Right lobe of liver (tissue), 6 donors: Measurements from ENCODE around the gene WNK2. TPM values are rescaled to one million over a fixed set of nuclear protein-coding genes. Genes with fewer than 3 reads are reported as not detected.

ENCODE experiments used
- ATAC-seq, 4 donors: fragments of 200-7000 bp; cut with Tn5 transposase; one replicate each; pipeline ENCODE4 v1.9.1; 2020; ENCODE audit warnings: mild to moderate bottlenecking in 4 of 4, moderate library complexity in 4 of 4
- DNase-seq, 3 donors: peaks; one replicate each; pipeline ENCODE4 v3.0.0-alpha.2; 2020
- H3K27ac ChIP-seq, 3 donors: fragments of 200-600 bp; one replicate each; pipeline ENCODE4 v1.8.0; 2022
- H3K27me3 ChIP-seq, 2 donors: fragments of 200-600 bp; one replicate each; pipeline ENCODE4 v1.8.0; 2022
- H3K36me3 ChIP-seq, 4 donors: fragments of 200-600 bp; sonication (generic) in 1 of 4; one replicate each; pipeline versions ENCODE4 v1.5.1 to v1.8.0; 2017 to 2022; ENCODE audit warnings: control low read depth in 1 of 4
- H3K4me1 ChIP-seq, 4 donors: fragments of 200-600 bp; sonication (generic) in 1 of 4; one replicate each; pipeline versions ENCODE4 v1.5.1 to v1.8.0; 2017 to 2022; ENCODE audit warnings: control low read depth in 1 of 4
- H3K4me3 ChIP-seq, 3 donors: fragments of 200-600 bp; one replicate each; pipeline ENCODE4 v1.8.0; 2022
- H3K9me3 ChIP-seq, 4 donors: fragments of 200-600 bp; sonication (generic) in 1 of 4; one replicate each; pipeline versions ENCODE4 v1.5.1 to v1.8.0; 2017 to 2022; ENCODE audit warnings: control low read depth in 1 of 4
- POLR2A ChIP-seq: fragments of 450-650 bp; IDR thresholded peaks from one replicate; pipeline ENCODE4 v1.6.1; 2017; ENCODE audit warnings: antibody characterized with exemption, mild to moderate bottlenecking
- WGBS: methylation state at CpG from one replicate; pipeline ENCODE4 v1.1.6; 2018; ENCODE audit warnings: low coverage, low lambda C conversion rate; ENCODE audit not compliant: insufficient coverage; ENCODE audit errors: missing lambda C conversion rate; 5-methylcytosine and 5-hydroxymethylcytosine counted together
- intact Hi-C, 2 donors: fragments of 100-400 bp; cut with DNase I; formaldehyde crosslinking; loops; one replicate each; pipeline versions ENCODE4 v1.11.2 to v1.14.1; 2022
- total RNA-seq, 6 experiments: library from RNA; depleted of rRNA in 2 of 6; stranded (reverse); fragments of >200 nt in 2 of 6; fragmentation: NEBNext Ultra II Directional in 3 of 6; extraction: Animal tissue kit (Norgen Biotek cat#: 25700) in 3 of 6; gene quantifications; one replicate each; pipeline versions ENCODE4 v1.1.0 to v1.2.4, GENCODE V29; 2016 to 2023
- TF ChIP-seq, protein P1 (sequence below), 4 donors: fragments of 200-600 bp in 3 of 4; fragments of 450-650 bp in 1 of 4; IDR thresholded peaks; one replicate each; pipeline versions ENCODE4 v1.5.1 to v1.8.0; 2016 to 2022; ENCODE audit warnings: antibody characterized with exemption in 4 of 4, mild to moderate bottlenecking in 2 of 4
- donor health status: DM: no; HTN: yes; CAD: no.
- donor health status: DM: no; HTN: no; CAD: no.
- donor health status: DM: no; HTN: no; CAD: no.
- donor health status: DM: no; HTN: yes; CAD: no.
- donor health status: DM: no; HTN: yes; CAD: no.

Gene WNK2
- total RNA-seq, 6 experiments from 2014 or later = 0.43 to 3.6 (median 1.3) TPM

DNA sequence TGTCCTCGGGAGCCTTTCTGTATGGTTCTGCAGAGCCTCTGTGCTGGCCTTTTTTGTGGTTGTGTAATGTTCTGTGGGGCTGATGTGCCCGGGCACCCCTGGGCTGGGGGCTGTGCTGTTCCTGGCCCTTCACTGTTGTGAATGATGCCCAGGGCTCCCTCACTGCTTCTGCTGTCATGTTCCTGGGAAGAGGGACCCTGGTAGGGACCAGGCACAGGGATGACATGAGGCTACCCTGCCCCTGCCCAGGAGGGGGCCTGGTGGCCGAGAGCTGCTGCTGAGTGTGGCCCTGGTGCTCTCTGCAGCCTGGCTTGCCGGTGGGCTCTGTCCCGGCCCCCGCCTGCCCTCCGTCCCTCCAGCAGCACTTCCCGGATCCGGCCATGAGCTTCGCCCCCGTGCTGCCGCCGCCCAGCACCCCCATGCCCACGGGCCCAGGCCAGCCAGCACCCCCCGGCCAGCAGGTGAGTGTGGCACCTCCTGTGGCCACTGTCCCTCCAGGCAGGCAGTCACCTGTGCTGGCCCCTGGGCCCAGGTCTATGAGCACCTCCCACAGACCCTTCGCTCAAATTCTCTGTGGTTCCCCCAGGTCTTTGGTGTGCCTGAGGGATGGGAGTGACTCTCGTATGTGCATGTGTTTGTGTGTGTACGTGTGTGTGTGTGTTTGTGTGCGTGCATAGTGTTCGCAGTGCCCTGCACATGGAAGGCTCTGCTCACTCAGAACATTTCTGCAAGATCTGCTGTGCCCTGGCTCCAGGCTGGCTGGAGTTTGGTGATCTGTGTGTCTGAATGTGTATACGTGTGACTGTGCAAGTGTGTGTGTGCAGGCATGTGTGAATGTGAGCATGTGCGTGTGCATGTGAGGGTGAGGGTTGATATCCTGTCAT, 72.3 kb downstream of the WNK2 start:
- no peak overlapping the region for H3K4me3 ChIP-seq
- no peaks in the 10 kb centered on the region for H3K9me3 ChIP-seq
- DNase-seq (peak in 2 of 3 donors; percentile 38 to 50), ATAC-seq (peak in 1 of 4 donors; percentile 7)
- no peaks in the 10 kb centered on the region for H3K27me3 ChIP-seq
- H3K4me1 ChIP-seq = no peaks in the 10 kb centered on the region
- H3K36me3 ChIP-seq = no peaks in the 10 kb centered on the region
- intact Hi-C loops = no loop called here
- 91% methylated on average over 7 of the region's 22 CpGs for WGBS
- TF ChIP-seq, protein P1, sequence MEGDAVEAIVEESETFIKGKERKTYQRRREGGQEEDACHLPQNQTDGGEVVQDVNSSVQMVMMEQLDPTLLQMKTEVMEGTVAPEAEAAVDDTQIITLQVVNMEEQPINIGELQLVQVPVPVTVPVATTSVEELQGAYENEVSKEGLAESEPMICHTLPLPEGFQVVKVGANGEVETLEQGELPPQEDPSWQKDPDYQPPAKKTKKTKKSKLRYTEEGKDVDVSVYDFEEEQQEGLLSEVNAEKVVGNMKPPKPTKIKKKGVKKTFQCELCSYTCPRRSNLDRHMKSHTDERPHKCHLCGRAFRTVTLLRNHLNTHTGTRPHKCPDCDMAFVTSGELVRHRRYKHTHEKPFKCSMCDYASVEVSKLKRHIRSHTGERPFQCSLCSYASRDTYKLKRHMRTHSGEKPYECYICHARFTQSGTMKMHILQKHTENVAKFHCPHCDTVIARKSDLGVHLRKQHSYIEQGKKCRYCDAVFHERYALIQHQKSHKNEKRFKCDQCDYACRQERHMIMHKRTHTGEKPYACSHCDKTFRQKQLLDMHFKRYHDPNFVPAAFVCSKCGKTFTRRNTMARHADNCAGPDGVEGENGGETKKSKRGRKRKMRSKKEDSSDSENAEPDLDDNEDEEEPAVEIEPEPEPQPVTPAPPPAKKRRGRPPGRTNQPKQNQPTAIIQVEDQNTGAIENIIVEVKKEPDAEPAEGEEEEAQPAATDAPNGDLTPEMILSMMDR (IDR thresholded peaks at IDR 0.05) = no peak
- no peak for TF ChIP-seq POLR2A
- H3K27ac ChIP-seq = no peak overlapping the region

DNA sequence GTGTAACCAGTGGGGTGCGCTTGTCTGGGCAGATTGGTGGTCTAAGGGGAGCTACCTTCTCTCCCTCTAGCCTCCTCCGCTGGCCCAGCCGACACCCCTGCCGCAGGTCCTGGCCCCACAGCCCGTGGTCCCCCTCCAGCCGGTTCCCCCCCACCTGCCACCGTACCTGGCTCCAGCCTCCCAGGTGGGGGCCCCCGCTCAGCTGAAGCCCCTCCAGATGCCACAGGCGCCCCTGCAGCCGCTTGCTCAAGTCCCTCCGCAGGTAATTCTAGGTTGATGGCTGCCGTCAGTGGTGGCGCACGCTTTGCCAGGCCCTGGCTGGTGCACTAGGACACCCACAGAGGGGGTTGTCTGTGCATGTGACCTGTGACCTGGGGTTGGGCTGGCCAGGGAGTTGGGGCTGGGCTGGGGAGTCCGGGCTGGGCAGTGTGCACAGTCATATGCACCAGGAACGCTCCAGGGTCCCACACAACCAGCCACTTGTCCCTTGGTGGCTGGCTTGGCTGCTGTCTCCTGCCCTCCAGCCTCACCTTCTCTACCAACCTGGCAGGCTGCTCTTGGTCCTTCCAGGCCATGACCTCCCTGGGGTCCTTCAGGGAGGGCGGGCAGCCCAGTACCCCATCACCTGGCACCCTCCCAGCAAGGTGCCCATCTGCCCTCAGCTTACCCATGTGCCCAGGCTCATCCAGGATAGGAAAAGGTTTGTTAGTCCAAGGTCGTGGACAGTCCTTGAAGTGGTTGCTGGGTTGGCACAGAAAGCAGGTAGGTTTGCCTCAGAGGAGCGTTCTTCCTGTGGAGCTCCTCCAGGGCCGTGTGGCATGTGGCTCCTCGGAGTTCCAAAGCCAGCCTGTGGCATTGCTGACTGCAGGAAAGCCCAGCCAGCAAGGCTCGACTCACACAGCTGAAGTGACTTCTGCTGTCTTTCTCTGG, 73.2 kb downstream of the WNK2 start:
- Histone ChIP-seq H3K27ac (no peak overlapping the region), H3K27me3 (no peaks in the 10 kb centered on the region), H3K4me1 (no peaks in the 10 kb centered on the region), H3K36me3 (no peaks in the 10 kb centered on the region), H3K9me3 (no peaks in the 10 kb centered on the region), H3K4me3 (no peak overlapping the region)
- intact Hi-C loops = no loop called here
- DNase-seq (peak in 1 of 3 donors; percentile 40), ATAC-seq (no peak)
- TF ChIP-seq POLR2A = no peak
- TF ChIP-seq, protein P1 (IDR thresholded peaks at IDR 0.05) = no peak
- 80% methylated on average over 4 of the region's 22 CpGs for WGBS

DNA sequence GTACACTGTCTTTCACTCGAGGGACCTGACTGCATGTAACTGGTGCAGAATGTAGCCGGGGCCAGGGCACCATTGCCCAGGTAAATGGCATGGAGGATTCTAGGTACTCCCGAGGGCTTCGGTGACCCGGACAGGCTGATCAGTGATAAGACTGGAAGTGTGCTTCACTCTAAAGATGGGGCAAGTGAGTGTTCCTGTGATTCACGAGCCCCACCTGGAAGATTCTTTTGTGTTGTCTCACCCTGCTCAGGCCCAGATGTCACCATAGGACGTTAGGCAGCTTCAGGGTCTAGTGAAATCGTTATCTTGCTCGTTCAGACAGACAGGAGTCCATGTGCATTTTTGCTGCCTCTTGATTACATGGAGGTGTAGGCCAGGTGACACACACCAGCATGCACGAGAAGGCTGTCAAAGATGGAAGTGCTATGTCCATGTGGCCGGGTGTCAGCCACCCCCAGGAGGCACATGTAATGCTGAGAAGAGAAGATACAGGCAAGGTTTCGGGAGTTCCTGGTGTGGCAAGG, 73.9 kb downstream of the WNK2 start:
- Histone ChIP-seq H3K27me3 (no peaks in the 10 kb centered on the region), H3K36me3 (no peaks in the 10 kb centered on the region), H3K27ac (no peak overlapping the region), H3K9me3 (no peaks in the 10 kb centered on the region), H3K4me3 (no peak overlapping the region), H3K4me1 (no peaks in the 10 kb centered on the region)
- intact Hi-C loops = no loop called here
- DNase-seq (peak in 1 of 3 donors; percentile 28), ATAC-seq (no peak)
- WGBS = 78% methylated on average over 7 of the region's 12 CpGs
- TF ChIP-seq POLR2A = no peak
- TF ChIP-seq, protein P1 (IDR thresholded peaks at IDR 0.05) = no peak

DNA sequence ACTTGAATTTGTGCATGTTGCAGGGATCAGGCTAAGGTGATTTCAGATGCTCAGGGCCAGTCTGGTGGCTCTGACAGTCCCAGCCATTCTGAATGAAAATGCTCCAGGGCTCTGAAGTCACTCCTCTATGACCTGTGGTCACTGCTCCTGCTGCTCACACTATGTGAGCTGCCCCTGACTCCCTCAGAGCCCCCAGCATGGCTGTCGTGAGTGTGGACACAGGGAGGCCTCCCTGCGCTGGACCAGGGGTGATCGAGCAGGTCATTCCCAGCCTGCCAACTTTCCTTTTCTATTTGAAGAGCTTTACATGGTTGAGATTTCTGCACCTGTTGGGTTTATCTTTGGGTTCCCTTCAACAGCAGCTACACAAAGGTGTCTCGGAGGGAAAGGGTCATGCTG, 74.5 kb downstream of the WNK2 start:
- WGBS = no CpG with 5 or more reads among the region's 4 CpGs
- Histone ChIP-seq H3K9me3 (no peaks in the 10 kb centered on the region), H3K27me3 (no peaks in the 10 kb centered on the region), H3K4me1 (no peaks in the 10 kb centered on the region), H3K4me3 (no peak overlapping the region), H3K36me3 (no peaks in the 10 kb centered on the region), H3K27ac (no peak overlapping the region)
- no peak for ATAC-seq
- intact Hi-C loops = no loop called here
- no peak for TF ChIP-seq POLR2A
- TF ChIP-seq, protein P1 (IDR thresholded peaks at IDR 0.05) = no peak
- peak in 1 of 3 donors; percentile 37 for DNase-seq
